OCI-LY1 (cell line): ENCODE measurements around the gene SERTAD2.
A peak's percentile ranks its signal among the peaks of the same experiment; 100 is the strongest.

Source experiments
- H2AFZ ChIP-seq: fragments of 200-600 bp; sonication (generic), shearing (Covaris generic); 2 replicates; pipeline ENCODE4 v1.6.0; 2014; ENCODE audit warnings: antibody characterized with exemption, mild to moderate bottlenecking, low read length
- H3F3A ChIP-seq: fragments of 200-600 bp; sonication (generic), shearing (Covaris generic); 2 replicates; pipeline ENCODE4 v1.6.0; 2014; ENCODE audit warnings: mild to moderate bottlenecking, antibody characterized with exemption, low read length, moderate library complexity; ENCODE audit not compliant: insufficient read depth
- H3K27ac ChIP-seq: fragments of 200-600 bp; sonication (generic); 2 replicates; pipeline ENCODE4 v1.5.1; 2014; ENCODE audit warnings: low read length, mixed run types, mild to moderate bottlenecking, low read depth; ENCODE audit not compliant: poor library complexity, severe bottlenecking
- H3K27me3 ChIP-seq: fragments of 200-600 bp; sonication (generic); 2 replicates; pipeline ENCODE4 v1.6.0; 2014; ENCODE audit warnings: antibody characterized with exemption, mild to moderate bottlenecking, low read length, moderate library complexity; ENCODE audit not compliant: insufficient read depth
- H3K36me3 ChIP-seq: fragments of 200-600 bp; sonication (generic); 2 replicates; pipeline ENCODE4 v1.6.1; 2014; ENCODE audit warnings: mild to moderate bottlenecking, antibody characterized with exemption, low read length, moderate library complexity, mixed read lengths; ENCODE audit not compliant: insufficient read depth
- H3K4me1 ChIP-seq: fragments of 200-600 bp; sonication (generic); 2 replicates; pipeline ENCODE4 v1.5.1; 2014; ENCODE audit warnings: mild to moderate bottlenecking, low read length, moderate library complexity; ENCODE audit not compliant: insufficient read depth, severe bottlenecking
- H3K4me2 ChIP-seq: fragments of 200-600 bp; sonication (generic), shearing (Covaris generic); 2 replicates; pipeline ENCODE4 v1.6.1; 2014; ENCODE audit warnings: low read length
- H3K4me3 ChIP-seq: fragments of 200-600 bp; sonication (generic); 2 replicates; pipeline ENCODE4 v1.5.1; 2014; ENCODE audit warnings: low read length, low read depth, mild to moderate bottlenecking, mixed read lengths; ENCODE audit not compliant: poor library complexity, severe bottlenecking
- H3K79me2 ChIP-seq: fragments of 200-600 bp; shearing (Covaris generic); 2 replicates; pipeline ENCODE4 v1.6.1; 2016; ENCODE audit warnings: mixed run types, low read length, mixed read lengths; ENCODE audit not compliant: insufficient read depth
- H3K9ac ChIP-seq: fragments of 200-600 bp; sonication (generic), shearing (Covaris generic); 2 replicates; pipeline ENCODE4 v1.6.1; 2014; ENCODE audit warnings: mild to moderate bottlenecking, low read length, mixed read lengths
- H3K9me2 ChIP-seq: fragments of 200-600 bp; sonication (generic), shearing (Covaris generic); 2 replicates; pipeline ENCODE4 v1.6.1; 2014; ENCODE audit warnings: low read depth, mild to moderate bottlenecking, low read length, mixed read lengths
- H3K9me3 ChIP-seq: fragments of 200-600 bp; shearing (Covaris generic); 2 replicates; pipeline ENCODE4 v1.6.1; 2014; ENCODE audit warnings: low read length, mixed read lengths
- H4K20me1 ChIP-seq: fragments of 200-600 bp; sonication (generic), shearing (Covaris generic); 2 replicates; pipeline ENCODE4 v1.6.0; 2016; ENCODE audit warnings: mild to moderate bottlenecking, low read length; ENCODE audit not compliant: insufficient read depth
- CTCF ChIP-seq: fragments of 200-600 bp; sonication (generic), shearing (Covaris generic); IDR thresholded peaks from 2 replicates; pipeline ENCODE4 v1.5.1; 2017; ENCODE audit warnings: mild to moderate bottlenecking, antibody characterized with exemption, low read length, moderate library complexity, mixed read lengths
- EZH2 ChIP-seq: fragments of 200-600 bp; sonication (generic), shearing (Covaris generic); IDR thresholded peaks from 2 replicates; pipeline ENCODE4 v1.8.0; 2017; ENCODE audit warnings: borderline replicate concordance, mixed run types, mild to moderate bottlenecking, antibody characterized with exemption, low read length, moderate library complexity, mixed read lengths

Gene SERTAD2

GRCh38 chr2:64612575-64613195 is 41.0 kb downstream of the SERTAD2 start:
- H2AFZ ChIP-seq: no peak overlapping the region
- peaks cover 20% of the 10 kb centered on the region for H3K4me1 ChIP-seq
- no peaks in the 10 kb centered on the region for H3K79me2 ChIP-seq
- H3K27ac ChIP-seq: no peak overlapping the region
- H3F3A ChIP-seq: no peaks in the 10 kb centered on the region
- no peaks in the 10 kb centered on the region for H3K27me3 ChIP-seq
- no peaks in the 10 kb centered on the region for H3K9me2 ChIP-seq
- H3K36me3 ChIP-seq: no peaks in the 10 kb centered on the region
- no peak overlapping the region for H3K9ac ChIP-seq
- H3K9me3 ChIP-seq: no peaks in the 10 kb centered on the region
- no peak overlapping the region for H3K4me3 ChIP-seq
- TF ChIP-seq CTCF (no peak), EZH2 (no peak)
- no peak overlapping the region for H3K4me2 ChIP-seq
- no peaks in the 10 kb centered on the region for H4K20me1 ChIP-seq

GRCh38 chr2:64610316-64610855 is 43.3 kb downstream of the SERTAD2 start:
- no peak overlapping the region for H3K4me3 ChIP-seq
- H3K36me3 ChIP-seq: no peaks in the 10 kb centered on the region

GRCh38 chr2:64609942-64610281 is 43.8 kb downstream of the SERTAD2 start:
- Histone ChIP-seq H3K9me3 (no peaks in the 10 kb centered on the region), H3K27me3 (no peaks in the 10 kb centered on the region), H3K9ac (peak overlapping the region; percentile 66), H3K27ac (no peak overlapping the region), H3K4me2 (peak overlapping the region; percentile 76), H3K36me3 (no peaks in the 10 kb centered on the region), H3F3A (no peaks in the 10 kb centered on the region), H3K4me3 (peak overlapping the region; percentile 63), H2AFZ (peak overlapping the region; percentile 57), H3K9me2 (no peaks in the 10 kb centered on the region), H3K4me1 (peaks cover 37% of the 10 kb centered on the region), H3K79me2 (no peaks in the 10 kb centered on the region), H4K20me1 (no peaks in the 10 kb centered on the region)
- TF ChIP-seq CTCF: no peak
- no peak for TF ChIP-seq EZH2

More at GRCh38 chr2:64610316-64610855, 43.3 kb downstream of the SERTAD2 start:
- no peaks in the 10 kb centered on the region for H3F3A ChIP-seq
- no peaks in the 10 kb centered on the region for H3K9me3 ChIP-seq
- no peaks in the 10 kb centered on the region for H3K9me2 ChIP-seq
- peaks cover 37% of the 10 kb centered on the region for H3K4me1 ChIP-seq
- H3K4me2 ChIP-seq: no peak overlapping the region
- no peaks in the 10 kb centered on the region for H4K20me1 ChIP-seq
- no peak overlapping the region for H3K9ac ChIP-seq
- H3K79me2 ChIP-seq: no peaks in the 10 kb centered on the region
- TF ChIP-seq CTCF (no peak), EZH2 (no peak)
- no peaks in the 10 kb centered on the region for H3K27me3 ChIP-seq
- H3K27ac ChIP-seq: no peak overlapping the region
- no peak overlapping the region for H2AFZ ChIP-seq
